ENCODE data around the gene CA10. TPM values are rescaled to one million over a fixed set of nuclear protein-coding genes. Genes with fewer than 3 reads are reported as not detected.

Gene CA10
- total RNA-seq, 4 donors from 2014 or later: not detected

GRCh38 chr17:51733166-51733565, 425.3 kb downstream of the CA10 start:
- Histone ChIP-seq H3K27me3 (no peaks in the 10 kb centered on the region), H3K27ac (no peak overlapping the region), H3K4me1 (no peaks in the 10 kb centered on the region), H3K36me3 (no peaks in the 10 kb centered on the region), H3K9me3 (no peaks in the 10 kb centered on the region), H3K4me3 (no peak overlapping the region)
- DNase-seq (ENCODE audit: low spot score in 2 of 2): no peak
- TF ChIP-seq POLR2A (IDR thresholded peaks at IDR 0.05): no peak
- TF ChIP-seq POLR2AphosphoS5 (IDR thresholded peaks at IDR 0.05): no peak
- no peak for TF ChIP-seq CTCF (IDR thresholded peaks at IDR 0.05)
- TF ChIP-seq EP300 (IDR thresholded peaks at IDR 0.05): no peak
- WGBS: 68% methylated on average over 6 of the region's 6 CpGs

- no peaks in the 10 kb centered on the region for H3K27me3 ChIP-seq
- no peak for DNase-seq (ENCODE audit: low spot score in 2 of 2)
- no peak for TF ChIP-seq EP300 (IDR thresholded peaks at IDR 0.05)
- TF ChIP-seq CTCF (IDR thresholded peaks at IDR 0.05): no peak
- no peak for TF ChIP-seq POLR2A (IDR thresholded peaks at IDR 0.05)
- TF ChIP-seq POLR2AphosphoS5 (IDR thresholded peaks at IDR 0.05): no peak
- no peaks in the 10 kb centered on the region for H3K4me1 ChIP-seq
- no peak overlapping the region for H3K27ac ChIP-seq
- WGBS: 60% methylated on average over 6 of the region's 6 CpGs
- no peaks in the 10 kb centered on the region for H3K36me3 ChIP-seq
- H3K9me3 ChIP-seq: no peaks in the 10 kb centered on the region
- H3K4me3 ChIP-seq: no peak overlapping the region
Measured at GRCh38 chr17:51731941-51732722, 426.4 kb downstream of the CA10 start.

- 66% methylated on average over 4 of the region's 4 CpGs for WGBS
- no peak for DNase-seq (ENCODE audit: low spot score in 2 of 2)
- no peaks in the 10 kb centered on the region for H3K9me3 ChIP-seq
- no peak for TF ChIP-seq POLR2A (IDR thresholded peaks at IDR 0.05)
- no peak for TF ChIP-seq POLR2AphosphoS5 (IDR thresholded peaks at IDR 0.05)
- TF ChIP-seq EP300 (IDR thresholded peaks at IDR 0.05): no peak
- no peak for TF ChIP-seq CTCF (IDR thresholded peaks at IDR 0.05)
- no peaks in the 10 kb centered on the region for H3K27me3 ChIP-seq
- no peak overlapping the region for H3K4me3 ChIP-seq
- H3K4me1 ChIP-seq: no peaks in the 10 kb centered on the region
- H3K36me3 ChIP-seq: no peaks in the 10 kb centered on the region
- no peak overlapping the region for H3K27ac ChIP-seq
Measured at GRCh38 chr17:51730303-51731050, 428.0 kb downstream of the CA10 start.

- no peak for DNase-seq (ENCODE audit: low spot score in 2 of 2)
- no peak for TF ChIP-seq POLR2AphosphoS5 (IDR thresholded peaks at IDR 0.05)
- no peak for TF ChIP-seq CTCF (IDR thresholded peaks at IDR 0.05)
- TF ChIP-seq EP300 (IDR thresholded peaks at IDR 0.05): no peak
- no peak for TF ChIP-seq POLR2A (IDR thresholded peaks at IDR 0.05)
- Histone ChIP-seq H3K9me3 (no peaks in the 10 kb centered on the region), H3K36me3 (no peaks in the 10 kb centered on the region), H3K4me3 (no peak overlapping the region), H3K27me3 (no peaks in the 10 kb centered on the region), H3K27ac (no peak overlapping the region), H3K4me1 (no peaks in the 10 kb centered on the region)
- WGBS: 87% methylated on average over 3 of the region's 3 CpGs
Measured at GRCh38 chr17:51725185-51725584, 433.3 kb downstream of the CA10 start.

- no peak for TF ChIP-seq EP300 (IDR thresholded peaks at IDR 0.05)
- TF ChIP-seq CTCF (IDR thresholded peaks at IDR 0.05): no peak
- TF ChIP-seq POLR2AphosphoS5 (IDR thresholded peaks at IDR 0.05): no peak
- no peak for TF ChIP-seq POLR2A (IDR thresholded peaks at IDR 0.05)
- no peak for DNase-seq (ENCODE audit: low spot score in 2 of 2)
- no peaks in the 10 kb centered on the region for H3K9me3 ChIP-seq
- 88% methylated on average over 1 of the region's 1 CpG for WGBS
- H3K4me3 ChIP-seq: no peak overlapping the region
- H3K27ac ChIP-seq: no peak overlapping the region
- H3K4me1 ChIP-seq: no peaks in the 10 kb centered on the region
- no peaks in the 10 kb centered on the region for H3K27me3 ChIP-seq
- H3K36me3 ChIP-seq: no peaks in the 10 kb centered on the region
Measured at GRCh38 chr17:51724043-51724580, 434.4 kb downstream of the CA10 start.
